Breast epithelium (tissue), 4 donors: Measurements from ENCODE around the gene TRIM61. TPM values are rescaled to one million over a fixed set of nuclear protein-coding genes. Genes with fewer than 3 reads are reported as not detected.
"Not testable (repeated sequence)": the region's sequence is repeated elsewhere in the genome, so short reads cannot be mapped to it uniquely, and the experiment has no call there.

ENCODE experiments used
- DNase-seq, 2 donors: peaks; one replicate each; pipeline ENCODE4 v3.0.0-alpha.2; 2019; ENCODE audit warnings: low spot score in 2 of 2
- H3K27ac ChIP-seq, 2 donors: fragments of 200-600 bp; sonication (generic) in 1 of 2; one replicate each; pipeline ENCODE4 v1.5.1; 2016 to 2019; ENCODE audit warnings: mild to moderate bottlenecking in 1 of 2
- H3K27me3 ChIP-seq, 2 donors: fragments of 200-600 bp; sonication (generic) in 1 of 2; one replicate each; pipeline versions ENCODE4 v1.5.1 to v1.6.0; 2017 to 2019; ENCODE audit warnings: control low read depth in 1 of 2, mild to moderate bottlenecking in 1 of 2
- H3K36me3 ChIP-seq: fragments of 200-600 bp; one replicate; pipeline ENCODE4 v1.5.1; 2019
- H3K4me1 ChIP-seq, 2 donors: fragments of 200-600 bp; sonication (generic); one replicate each; pipeline ENCODE4 v1.5.1; 2016 to 2019; ENCODE audit warnings: control low read depth in 1 of 2
- H3K4me3 ChIP-seq, 3 donors: fragments of 200-600 bp; sonication (generic); 1 replicate in 2 of 3; 2 replicates in 1 of 3; pipeline ENCODE4 v1.5.1; 2016 to 2019; ENCODE audit warnings: mild to moderate bottlenecking in 3 of 3, moderate library complexity in 2 of 3
- H3K9me3 ChIP-seq, 2 donors: fragments of 200-600 bp; sonication (generic) in 1 of 2; one replicate each; pipeline ENCODE4 v1.5.1; 2016 to 2019; ENCODE audit warnings: control low read depth in 1 of 2
- POLR2A ChIP-seq: fragments of 450-650 bp; IDR thresholded peaks from one replicate; pipeline ENCODE4 v1.6.1; 2016; ENCODE audit warnings: antibody characterized with exemption, mild to moderate bottlenecking, moderate library complexity
- POLR2AphosphoS5 ChIP-seq, 3 donors: sonication (generic); formaldehyde crosslinking; IDR thresholded peaks; one replicate each; pipeline ENCODE4 v1.6.1; 2017; ENCODE audit warnings: antibody characterized with exemption in 3 of 3
- intact Hi-C: fragments of 100-400 bp; cut with DNase I; formaldehyde crosslinking; loops from one replicate; pipeline ENCODE4 v1.15.1; 2023; ENCODE audit warnings: low total_unique reads
- total RNA-seq, 3 donors: library from RNA; depleted of rRNA; stranded (reverse); fragments of >200 nt; gene quantifications; one replicate each; pipeline ENCODE4 v1.1.0, GENCODE V29; 2016
- TF ChIP-seq, protein P1 (sequence below), 3 donors: fragments of 450-650 bp; IDR thresholded peaks; one replicate each; pipeline ENCODE4 v1.5.1; 2016 to 2017; ENCODE audit warnings: antibody characterized with exemption in 3 of 3, mild to moderate bottlenecking in 3 of 3, moderate library complexity in 3 of 3

Gene TRIM61
- total RNA-seq, 3 donors from 2014 or later, result 0.33 to 0.96 (median 0.44) TPM

DNA sequence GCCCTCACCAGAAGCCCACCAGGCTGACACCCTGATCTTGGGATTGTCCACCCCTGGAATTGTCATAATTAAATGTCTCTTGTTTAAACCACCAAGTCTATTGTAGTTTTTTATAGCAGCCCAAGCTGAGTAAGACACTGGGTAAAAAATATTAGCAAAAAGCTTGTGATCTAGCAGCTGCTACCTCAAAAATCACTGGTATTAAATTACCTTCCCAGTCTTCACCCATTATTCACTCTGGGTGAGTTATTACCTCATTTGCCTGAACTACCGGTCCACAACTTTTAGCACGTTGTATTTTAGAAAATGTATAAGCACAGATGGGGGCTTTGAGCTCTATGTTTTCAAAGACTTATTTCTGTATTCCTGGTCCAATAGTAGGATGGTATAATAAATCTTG lies 12.0 kb upstream of the TRIM61 start:
- Histone ChIP-seq H3K9me3 (no peaks in the 10 kb centered on the region), H3K36me3 (no peaks in the 10 kb centered on the region), H3K27ac (no peak overlapping the region), H3K4me1 (no peaks in the 10 kb centered on the region), H3K27me3 (no peaks in the 10 kb centered on the region), H3K4me3 (no peak overlapping the region)
- DNase-seq, result no peak
- intact Hi-C loops, result no loop called here
- no peak for TF ChIP-seq POLR2AphosphoS5 (IDR thresholded peaks at IDR 0.05)
- TF ChIP-seq, protein P1, sequence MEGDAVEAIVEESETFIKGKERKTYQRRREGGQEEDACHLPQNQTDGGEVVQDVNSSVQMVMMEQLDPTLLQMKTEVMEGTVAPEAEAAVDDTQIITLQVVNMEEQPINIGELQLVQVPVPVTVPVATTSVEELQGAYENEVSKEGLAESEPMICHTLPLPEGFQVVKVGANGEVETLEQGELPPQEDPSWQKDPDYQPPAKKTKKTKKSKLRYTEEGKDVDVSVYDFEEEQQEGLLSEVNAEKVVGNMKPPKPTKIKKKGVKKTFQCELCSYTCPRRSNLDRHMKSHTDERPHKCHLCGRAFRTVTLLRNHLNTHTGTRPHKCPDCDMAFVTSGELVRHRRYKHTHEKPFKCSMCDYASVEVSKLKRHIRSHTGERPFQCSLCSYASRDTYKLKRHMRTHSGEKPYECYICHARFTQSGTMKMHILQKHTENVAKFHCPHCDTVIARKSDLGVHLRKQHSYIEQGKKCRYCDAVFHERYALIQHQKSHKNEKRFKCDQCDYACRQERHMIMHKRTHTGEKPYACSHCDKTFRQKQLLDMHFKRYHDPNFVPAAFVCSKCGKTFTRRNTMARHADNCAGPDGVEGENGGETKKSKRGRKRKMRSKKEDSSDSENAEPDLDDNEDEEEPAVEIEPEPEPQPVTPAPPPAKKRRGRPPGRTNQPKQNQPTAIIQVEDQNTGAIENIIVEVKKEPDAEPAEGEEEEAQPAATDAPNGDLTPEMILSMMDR (IDR thresholded peaks at IDR 0.05), result no peak
- no peak for TF ChIP-seq POLR2A

DNA sequence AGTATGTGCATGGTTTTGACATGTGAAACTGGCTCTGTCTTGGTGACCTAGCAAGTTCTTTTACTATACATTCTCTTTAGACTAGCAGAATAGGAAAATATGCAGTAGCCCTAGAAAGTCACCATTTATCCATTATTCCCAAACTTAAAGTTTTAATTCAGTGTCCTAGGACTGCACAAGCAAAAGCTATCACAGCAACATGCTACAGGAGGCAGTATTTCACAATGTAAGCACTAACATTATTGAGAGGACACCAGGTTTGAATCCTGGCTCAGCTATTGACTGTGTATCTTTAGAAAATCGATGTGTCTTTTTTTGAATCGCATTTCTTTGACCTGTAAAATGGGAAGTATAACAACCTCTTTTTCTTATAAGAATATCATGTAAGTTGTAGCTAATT lies 5.5 kb downstream of the TRIM61 start:
- H3K4me1 ChIP-seq, H3K27me3 ChIP-seq, H3K27ac ChIP-seq, H3K4me3 ChIP-seq, intact Hi-C loops, H3K36me3 ChIP-seq, DNase-seq, H3K9me3 ChIP-seq: not testable (repeated sequence)

DNA sequence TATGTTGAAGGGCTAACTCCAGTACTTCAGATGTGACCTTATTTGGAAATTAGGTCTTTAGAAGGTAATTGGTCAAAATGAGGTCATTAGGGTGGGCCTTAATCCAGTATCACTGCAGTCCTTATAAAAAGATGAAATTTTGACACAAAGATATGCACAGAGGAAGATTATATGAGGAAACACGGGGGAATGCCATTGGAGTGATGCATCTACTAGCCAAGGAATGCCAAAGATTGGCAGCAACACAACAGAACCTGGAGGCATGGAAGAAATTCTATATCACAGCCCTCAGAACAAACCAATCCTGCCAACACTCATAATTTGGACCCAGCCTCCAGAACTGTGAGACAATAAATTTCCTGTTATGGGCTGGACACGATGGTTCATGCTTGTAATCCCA lies 17.6 kb downstream of the TRIM61 start:
- Histone ChIP-seq H3K27me3 (no peaks in the 10 kb centered on the region), H3K4me1 (no peaks in the 10 kb centered on the region)

DNA sequence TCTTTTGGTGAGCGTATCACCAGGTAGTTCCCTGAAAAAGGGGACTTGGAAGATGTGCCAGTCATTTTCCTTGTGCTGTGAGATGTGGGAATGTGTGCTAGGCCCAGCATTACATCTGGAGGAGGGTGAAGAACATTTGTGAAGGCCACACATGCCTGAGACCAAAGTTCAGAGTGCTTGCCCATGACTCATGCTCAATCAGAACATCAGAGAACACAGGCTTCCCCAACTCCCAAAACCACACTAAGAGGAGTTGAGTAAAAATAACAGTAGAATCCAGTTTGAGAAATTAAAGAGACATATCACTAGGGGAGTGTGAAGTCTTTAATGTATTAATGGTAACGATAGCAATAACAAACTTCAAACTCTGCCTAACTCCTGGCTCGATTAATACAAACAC lies 18.0 kb downstream of the TRIM61 start:
- intact Hi-C loops, H3K36me3 ChIP-seq, H3K27me3 ChIP-seq, H3K4me1 ChIP-seq, DNase-seq, H3K4me3 ChIP-seq, H3K9me3 ChIP-seq, H3K27ac ChIP-seq: not testable (repeated sequence)

More for the DNA sequence above, 17.6 kb downstream of the TRIM61 start:
- H3K9me3 ChIP-seq, result no peaks in the 10 kb centered on the region
- intact Hi-C loops, result no loop called here
- TF ChIP-seq POLR2AphosphoS5 (IDR thresholded peaks at IDR 0.05) (no peak), POLR2A (no peak)
- TF ChIP-seq, protein P1 (IDR thresholded peaks at IDR 0.05), result no peak
- H3K4me3 ChIP-seq, result no peak overlapping the region
- DNase-seq, result no peak
- no peaks in the 10 kb centered on the region for H3K36me3 ChIP-seq
- H3K27ac ChIP-seq, result no peak overlapping the region

DNA sequence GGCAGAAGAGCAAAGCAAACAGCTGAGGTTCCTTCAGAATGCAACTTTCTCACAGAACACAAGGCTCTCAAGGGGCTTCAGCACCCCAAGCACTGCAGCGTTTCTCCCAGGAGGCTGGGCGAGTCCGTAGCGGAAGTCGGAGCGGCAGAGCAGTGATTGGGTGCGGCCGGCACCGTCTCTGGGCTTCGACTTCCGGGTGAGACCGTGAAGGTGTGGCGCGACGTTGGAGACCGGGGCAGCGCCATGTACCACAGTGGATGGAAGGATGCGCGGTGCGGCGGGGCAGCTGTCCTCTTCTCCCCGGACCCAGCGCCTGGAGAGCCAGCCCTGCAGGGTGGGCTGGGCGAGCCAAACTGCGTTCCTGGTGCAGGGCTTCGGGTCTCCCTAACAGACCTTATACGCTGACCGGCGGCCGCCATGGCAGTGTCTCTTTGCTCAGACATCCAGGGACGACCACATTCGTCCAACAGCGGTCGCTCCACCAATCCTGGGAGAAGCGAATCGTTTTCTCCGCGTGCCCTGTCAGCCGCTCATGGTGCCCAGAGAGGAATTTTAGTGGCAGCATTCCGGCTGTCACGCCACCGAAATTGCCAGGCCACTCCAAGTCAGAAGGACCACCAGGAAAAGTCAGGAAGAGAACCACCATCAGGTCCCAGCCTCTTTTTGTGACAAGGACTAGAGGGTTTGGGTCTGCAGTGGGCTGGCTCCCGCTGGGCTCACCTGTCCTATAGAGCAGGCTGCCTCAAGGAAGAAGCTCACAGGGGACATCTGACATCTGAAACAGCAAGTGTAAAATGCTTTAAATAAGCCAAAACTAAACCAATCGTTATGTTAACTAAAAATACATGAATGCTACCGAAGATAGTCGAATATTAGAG lies 20.5 kb downstream of the TRIM61 start:
- Histone ChIP-seq H3K36me3 (no peaks in the 10 kb centered on the region), H3K9me3 (no peaks in the 10 kb centered on the region), H3K27ac (peak overlapping the region in 1 of 2 donors; percentile 75), H3K27me3 (no peaks in the 10 kb centered on the region), H3K4me3 (peak overlapping the region; percentile 54 to 74 (median 73)), H3K4me1 (no peaks in the 10 kb centered on the region)
- peak in 1 of 3 donors; percentile 61 for TF ChIP-seq POLR2AphosphoS5 (IDR thresholded peaks at IDR 0.05)
- TF ChIP-seq, protein P1 (IDR thresholded peaks at IDR 0.05), result no peak
- peak; percentile 74 to 76 for DNase-seq
- intact Hi-C loops, result no loop called here

DNA sequence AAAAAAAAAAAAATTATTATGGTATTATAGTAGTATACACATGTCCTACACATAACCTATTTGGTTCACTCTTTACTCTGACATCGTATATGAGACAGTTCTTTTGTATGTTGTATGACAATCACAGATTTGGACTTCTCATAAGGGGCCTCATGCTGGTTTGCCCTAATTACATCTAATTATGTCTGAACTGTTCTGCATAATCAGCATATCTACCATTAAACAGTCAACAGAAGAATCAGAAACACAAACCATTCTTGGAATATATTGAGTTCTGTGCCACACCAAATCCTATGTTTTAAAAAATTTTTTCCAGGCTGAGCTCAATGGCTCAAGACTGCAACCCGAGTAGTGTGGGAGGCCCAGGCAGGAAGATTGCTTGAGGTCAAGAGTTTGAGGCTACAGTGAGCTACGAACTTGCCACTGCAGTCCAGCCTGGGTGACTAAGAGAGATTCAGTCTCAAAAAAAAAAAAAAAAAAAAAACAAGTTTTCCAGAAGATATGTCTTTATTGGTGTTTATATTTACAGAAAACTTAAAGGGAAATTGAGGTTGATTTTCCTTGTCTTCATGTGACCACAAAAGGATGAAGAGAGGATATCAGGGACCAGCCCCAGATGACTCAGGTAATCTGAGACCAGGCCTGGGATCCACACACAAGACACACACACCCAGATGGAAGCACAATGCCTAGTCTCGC lies 22.2 kb downstream of the TRIM61 start:
- H3K27ac ChIP-seq, result no peak overlapping the region
- H3K9me3 ChIP-seq, result no peaks in the 10 kb centered on the region
- no peak overlapping the region for H3K4me3 ChIP-seq
- no peak for DNase-seq
- intact Hi-C loops, result no loop called here
- no peaks in the 10 kb centered on the region for H3K36me3 ChIP-seq
- no peaks in the 10 kb centered on the region for H3K27me3 ChIP-seq
- H3K4me1 ChIP-seq, result no peaks in the 10 kb centered on the region
- TF ChIP-seq, protein P1 (IDR thresholded peaks at IDR 0.05), result no peak
